GM11168 (cell line): Measurements from ENCODE around the gene SMIM27.
"Not testable (repeated sequence)": the region's sequence is repeated elsewhere in the genome, so short reads cannot be mapped to it uniquely, and the experiment has no call there.

Experiments used
- in situ Hi-C: fragments of 300-500 bp; cut with MboI; formaldehyde crosslinking; loops from one replicate; pipeline ENCODE4 v1.12.0; 2022; ENCODE audit warnings: low sequenced_read_pairs; ENCODE audit not compliant: unreplicated experiment

Gene SMIM27

GRCh38 chr9:32552172-32552872 lies at the start of gene SMIM27, which contains the start of gene TOPORS:
Gene SMIM27 (plus strand): TSS chr9:32552327. CDS start chr9:32552435, 108 bp downstream.
Gene TOPORS (minus strand): TSS chr9:32552586. CDS start chr9:32552436, 150 bp downstream.
- in situ Hi-C loops, result no loop called here

GRCh38 chr9:32502464-32502863 lies 49.7 kb upstream of the SMIM27 start:
- in situ Hi-C loops, result no loop called here

DNA sequence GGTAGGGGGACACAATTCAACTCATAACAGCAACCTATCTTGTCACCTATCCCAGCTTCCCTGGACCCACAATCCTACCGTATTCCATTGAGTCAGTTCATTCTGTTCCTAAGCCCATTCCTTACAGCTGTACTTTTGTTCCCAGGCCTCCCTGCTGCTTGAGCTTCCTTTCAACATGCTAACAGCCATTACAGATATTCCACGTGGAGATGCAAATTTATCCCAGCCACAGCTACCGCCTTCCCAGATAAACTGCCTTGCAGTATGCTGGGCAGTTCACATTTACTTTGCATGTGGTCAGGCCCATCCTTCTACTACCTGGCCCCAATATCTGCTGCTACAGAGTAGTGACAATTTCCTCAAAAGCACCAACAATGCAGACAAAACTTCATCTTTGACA lies 49.1 kb upstream of the SMIM27 start:
- in situ Hi-C loops, result no loop called here

DNA sequence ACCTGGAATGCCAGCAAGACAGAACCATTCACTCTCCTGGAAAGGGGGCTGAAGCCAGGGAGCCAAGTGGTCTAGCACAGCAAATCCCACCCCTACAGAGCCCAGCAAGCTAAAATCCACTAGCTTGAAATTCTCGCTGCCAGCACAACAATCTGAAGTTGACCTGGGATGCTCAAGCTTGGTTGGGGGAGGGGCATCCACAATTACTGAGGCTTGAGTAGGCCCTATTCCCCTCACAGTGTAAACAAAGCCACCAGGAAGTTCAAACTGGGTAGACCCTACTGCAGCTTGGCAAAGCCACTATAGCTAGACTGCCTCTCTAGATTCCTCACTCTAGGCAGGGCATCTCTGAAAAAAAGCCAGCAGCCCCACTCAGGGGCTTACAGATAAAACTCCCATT lies 43.4 kb upstream of the SMIM27 start:
- in situ Hi-C loops, result no loop called here

- in situ Hi-C loops, result no loop called here
Observed at GRCh38 chr9:32516241-32516640, 35.9 kb upstream of the SMIM27 start.

- in situ Hi-C loops, result no loop called here
Observed at GRCh38 chr9:32518276-32518675, 33.9 kb upstream of the SMIM27 start.

GRCh38 chr9:32523910-32524309 lies 28.2 kb upstream of the SMIM27 start:
- in situ Hi-C loops, result no loop called here

- in situ Hi-C loops, result not testable (repeated sequence)
Observed at GRCh38 chr9:32524558-32524891, 27.6 kb upstream of the SMIM27 start.

- in situ Hi-C loops, result no loop called here
Observed at GRCh38 chr9:32524892-32525708, 27.0 kb upstream of the SMIM27 start.

- in situ Hi-C loops, result no loop called here
Observed at GRCh38 chr9:32525709-32526030, 26.5 kb upstream of the SMIM27 start.

- in situ Hi-C loops, result no loop called here
Observed at GRCh38 chr9:32526041-32526706, 26.0 kb upstream of the SMIM27 start, which contains the start of gene RIGI. Gene RIGI (minus strand): TSS chr9:32526196. CDS start chr9:32526166, 30 bp downstream.

DNA sequence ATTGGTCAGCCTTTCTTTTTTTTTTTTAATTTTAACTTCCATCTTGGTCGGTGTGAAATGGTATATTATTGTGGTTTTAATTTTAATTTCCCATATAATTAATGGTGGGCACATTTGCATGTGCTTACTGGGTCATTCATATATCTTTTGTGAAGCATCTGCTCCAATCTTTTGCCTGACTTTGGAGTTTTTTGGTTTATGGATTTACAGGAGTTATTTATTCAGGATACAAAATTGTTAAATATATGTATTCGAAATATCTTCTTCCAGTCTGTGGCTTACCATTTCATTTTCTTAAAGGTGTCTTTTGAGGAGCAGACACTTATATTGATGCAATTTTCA lies 25.4 kb upstream of the SMIM27 start:
- in situ Hi-C loops, result no loop called here

- in situ Hi-C loops, result no loop called here
Observed at GRCh38 chr9:32533336-32533735, 18.8 kb upstream of the SMIM27 start.

GRCh38 chr9:32533816-32534215 lies 18.3 kb upstream of the SMIM27 start:
- in situ Hi-C loops, result no loop called here

DNA sequence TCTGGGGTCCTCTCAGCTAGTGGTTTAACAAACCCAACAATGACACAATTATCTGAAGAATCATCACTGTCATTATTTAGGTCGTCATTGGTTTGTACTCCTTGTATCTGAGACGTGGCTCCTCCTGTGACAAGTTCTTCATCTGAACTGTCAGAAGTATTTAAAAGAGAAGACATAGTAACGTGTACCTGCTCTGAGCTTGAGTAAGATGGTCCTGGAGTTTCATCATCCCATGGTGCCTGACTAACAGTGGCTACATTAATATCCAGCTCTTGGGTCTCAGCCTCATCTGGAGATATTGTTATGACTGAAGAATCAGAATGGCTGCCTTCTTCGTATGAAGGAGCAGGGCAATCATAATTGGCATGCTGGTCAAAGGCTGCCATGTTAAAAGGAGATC lies 9.1 kb upstream of the SMIM27 start:
- in situ Hi-C loops, result no loop called here

DNA sequence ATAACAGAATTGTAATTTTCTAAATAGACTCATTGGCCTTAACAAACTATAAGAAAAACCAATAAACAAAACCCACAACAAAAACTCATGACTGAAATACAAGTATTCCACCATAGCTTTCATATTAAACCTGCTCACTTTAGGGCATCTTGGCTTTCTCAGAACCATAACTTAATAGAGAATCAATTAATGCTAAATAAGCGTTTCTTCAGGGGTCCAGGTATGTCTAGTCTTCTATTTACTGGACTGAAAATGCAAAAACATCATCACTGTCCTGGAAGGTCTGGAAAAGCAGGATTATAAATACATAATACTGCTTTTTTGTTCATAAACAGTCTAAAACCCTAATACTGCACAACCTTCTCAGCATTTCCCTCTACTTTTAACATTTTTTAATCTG lies 6.2 kb upstream of the SMIM27 start:
- in situ Hi-C loops, result no loop called here

DNA sequence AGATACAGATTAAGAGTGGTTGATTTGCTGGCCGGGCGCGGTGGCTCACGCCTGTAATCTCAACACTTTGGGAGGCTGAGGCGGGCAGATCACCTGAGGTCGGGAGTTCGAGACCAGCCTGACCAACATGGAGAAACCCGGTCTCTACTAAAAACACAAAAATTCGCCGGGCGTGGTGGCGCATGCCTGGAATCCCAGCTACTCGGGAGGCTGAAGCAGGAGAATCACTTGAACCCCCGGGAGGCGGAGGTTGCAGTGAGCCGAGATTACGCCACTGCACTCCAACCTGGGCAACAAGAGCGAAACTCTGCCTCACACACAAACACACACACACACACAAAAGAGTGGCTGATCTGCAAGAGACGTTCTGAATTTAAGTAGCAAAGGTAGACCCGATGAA lies 3.9 kb upstream of the SMIM27 start:
- in situ Hi-C loops, result not testable (repeated sequence)

GRCh38 chr9:32550150-32550561 lies 2.0 kb upstream of the SMIM27 start:
- in situ Hi-C loops, result no loop called here

DNA sequence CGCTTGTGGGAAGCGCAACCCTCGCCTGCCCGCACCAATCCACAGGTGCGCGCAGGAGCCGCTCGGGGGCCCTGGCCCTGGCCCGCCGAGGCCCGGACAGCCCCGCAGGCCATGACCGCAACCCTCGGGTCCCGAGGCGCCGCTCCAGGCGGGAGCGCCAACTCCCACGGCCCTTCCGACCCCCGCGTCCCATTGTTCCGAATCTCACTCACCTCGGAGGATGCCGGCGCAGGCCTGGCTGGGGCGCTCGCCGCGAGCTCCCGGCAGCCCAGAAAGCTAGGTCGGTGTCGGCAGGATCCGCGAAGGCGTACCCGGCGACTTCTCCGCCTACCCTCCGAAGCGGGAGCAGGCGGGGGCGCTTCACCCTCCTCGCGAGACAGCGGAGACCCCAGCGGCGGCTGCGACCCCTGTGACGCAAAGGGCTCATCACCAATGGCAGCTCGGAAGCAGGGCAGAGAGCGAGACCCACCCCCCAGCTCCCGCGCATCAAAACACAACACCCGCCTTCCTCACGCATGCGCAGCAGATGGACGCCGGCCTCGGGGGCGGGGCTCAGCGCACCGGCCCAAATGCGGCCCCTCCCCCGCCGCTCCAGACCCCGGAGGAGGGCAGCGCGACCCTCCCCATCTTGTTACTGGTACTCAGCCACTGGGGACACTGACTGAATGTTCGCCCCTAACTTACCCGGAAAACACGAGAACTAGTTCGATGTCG lies 1.4 kb upstream of the SMIM27 start:
- in situ Hi-C loops, result no loop called here

DNA sequence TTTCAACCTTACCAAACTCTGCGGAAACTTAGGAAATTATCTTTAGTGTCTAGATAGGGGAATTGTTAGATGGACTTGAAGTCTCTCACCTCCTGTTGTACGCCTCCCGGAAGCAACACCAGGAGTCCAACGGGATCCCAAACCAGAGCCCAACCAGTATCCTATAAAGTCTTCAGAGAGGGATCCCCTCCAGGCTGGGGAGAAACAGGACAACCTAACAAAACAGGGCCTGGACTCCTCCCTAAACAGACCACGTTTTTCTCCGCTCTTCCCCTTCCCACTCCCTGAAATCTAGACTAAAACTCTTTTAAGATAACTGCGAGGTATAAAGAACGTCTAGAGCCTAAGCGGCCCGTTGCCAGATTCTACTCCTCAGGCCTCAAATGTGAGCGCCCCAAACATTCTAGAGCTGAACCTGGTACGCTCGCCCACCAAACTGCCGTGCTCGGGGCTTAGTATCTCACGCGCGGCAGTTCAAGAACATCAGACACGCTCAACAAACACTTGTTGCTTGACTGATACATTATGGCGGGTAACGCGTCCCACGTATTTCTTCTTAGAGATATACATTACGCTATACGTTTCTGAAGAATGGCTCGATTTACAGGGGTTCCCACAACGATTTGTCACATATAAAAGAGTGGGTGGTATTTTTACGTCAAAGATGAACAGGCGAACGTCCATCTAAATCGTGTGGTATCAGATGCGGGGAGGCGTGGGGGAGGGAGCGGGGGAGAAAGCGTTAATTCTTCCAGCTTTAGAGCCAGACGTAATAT lies 663 bp upstream of the SMIM27 start:
- in situ Hi-C loops, result no loop called here
